Endodermal cell (in vitro differentiated cells): ENCODE measurements around the gene PLPP3. TPM values are rescaled to one million over a fixed set of nuclear protein-coding genes. Genes with fewer than 3 reads are reported as not detected.

Source experiments
- DNase-seq: peaks from one replicate; pipeline ENCODE4 v3.0.0-alpha.2; 2017
- H3K27ac ChIP-seq: 2 replicates; pipeline ENCODE4 v1.5.1; 2013; ENCODE audit warnings: mild to moderate bottlenecking, low read depth, low read length, moderate library complexity
- H3K27me3 ChIP-seq: 2 replicates; pipeline ENCODE4 v1.6.1; 2013; ENCODE audit warnings: mild to moderate bottlenecking, low read length, moderate library complexity; ENCODE audit not compliant: insufficient read depth, control insufficient read depth, poor library complexity, severe bottlenecking
- H3K36me3 ChIP-seq: 2 replicates; pipeline ENCODE4 v1.7.0; 2013; ENCODE audit warnings: mild to moderate bottlenecking, low read length, moderate library complexity; ENCODE audit not compliant: control insufficient read depth, insufficient read depth
- H3K4me1 ChIP-seq: one replicate; pipeline ENCODE4 v1.7.0; 2013; ENCODE audit warnings: low read length; ENCODE audit not compliant: control insufficient read depth, insufficient read depth
- H3K4me3 ChIP-seq: 2 replicates; pipeline ENCODE4 v1.5.1; 2013; ENCODE audit warnings: mild to moderate bottlenecking, low read length, moderate library complexity
- H3K9ac ChIP-seq: 2 replicates; pipeline ENCODE4 v1.6.1; 2013; ENCODE audit warnings: mild to moderate bottlenecking, low read length, moderate library complexity; ENCODE audit not compliant: poor library complexity, severe bottlenecking; ENCODE audit errors: extremely low read depth
- H3K9me3 ChIP-seq: 2 replicates; pipeline ENCODE4 v1.6.1; 2013; ENCODE audit warnings: mild to moderate bottlenecking, low read length, moderate library complexity; ENCODE audit not compliant: control insufficient read depth
- H3K27ac Mint-ChIP-seq: 2 replicates; pipeline ENCODE4 v1.8.0; 2020; ENCODE audit warnings: mixed read lengths
- H3K27me3 Mint-ChIP-seq: 2 replicates; pipeline ENCODE4 v1.8.0; 2021; ENCODE audit warnings: mild to moderate bottlenecking, mixed read lengths; ENCODE audit not compliant: insufficient read depth
- H3K36me3 Mint-ChIP-seq: 2 replicates; pipeline ENCODE4 v1.8.0; 2020; ENCODE audit warnings: low read depth, mixed read lengths
- H3K4me1 Mint-ChIP-seq: 2 replicates; pipeline ENCODE4 v1.8.0; 2020; ENCODE audit warnings: mixed read lengths
- H3K4me3 Mint-ChIP-seq: 2 replicates; pipeline ENCODE4 v1.8.0; 2020; ENCODE audit warnings: mild to moderate bottlenecking, moderate library complexity, mixed read lengths
- H3K9me3 Mint-ChIP-seq: 2 replicates; pipeline ENCODE4 v1.8.0; 2020; ENCODE audit warnings: mild to moderate bottlenecking, mixed read lengths
- CTCF ChIP-seq: fragments of 200-600 bp; sonication (generic); conservative IDR thresholded peaks from 2 replicates; pipeline ENCODE4 v1.5.0; 2021; ENCODE audit warnings: antibody characterized with exemption, mild to moderate bottlenecking
- WGBS, 2 experiments: methylation state at CpG; one replicate each; pipeline versions ENCODE4 v1.1.5 to v1.1.7; 2013; ENCODE audit warnings: missing lambda C conversion rate in 2 of 2, mixed read lengths in 1 of 2; ENCODE audit not compliant: insufficient coverage in 1 of 2, insufficient read length in 1 of 2; 5-methylcytosine and 5-hydroxymethylcytosine counted together
- total RNA-seq, 2 donors: library from RNA; stranded (reverse); fragmentation: NEBNext Ultra II Directional in 1 of 2; extraction: Animal tissue kit (Norgen Biotek cat#: 25700) in 1 of 2; gene quantifications; 2 replicates in 1 of 2; 3 replicates in 1 of 2; pipeline ENCODE4 v1.2.1, GENCODE V29; 2021

The PLPP3 gene
- total RNA-seq, 2 donors from 2014 or later, result 39.2 to 55.2 TPM

DNA sequence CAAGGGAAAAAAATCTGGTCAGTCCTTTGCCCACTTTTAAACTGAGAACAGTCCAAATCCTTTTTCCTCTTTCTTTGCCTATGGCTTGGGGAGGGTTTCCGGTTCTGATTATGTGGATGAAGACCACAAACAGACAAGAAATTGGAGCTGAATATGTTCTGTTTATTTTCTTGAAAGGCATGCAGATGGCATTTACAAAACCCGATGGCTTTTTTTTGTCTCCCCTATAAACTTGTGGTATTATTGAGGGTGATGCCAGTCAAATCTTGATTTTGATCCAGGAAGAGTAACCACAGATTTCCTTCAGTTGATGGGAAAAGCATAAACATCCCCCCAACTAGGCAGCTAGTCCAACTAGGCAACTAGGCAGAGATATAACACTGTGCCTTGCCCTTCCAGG lies 38.9 kb downstream of the PLPP3 start:
- H3K36me3 Mint-ChIP-seq, result peaks cover 55% of the 10 kb centered on the region
- Histone ChIP-seq H3K9ac (no peak overlapping the region), H3K9me3 (no peaks in the 10 kb centered on the region), H3K27ac (no peak overlapping the region), H3K27me3 (no peaks in the 10 kb centered on the region), H3K4me3 (no peak overlapping the region), H3K36me3 (no peaks in the 10 kb centered on the region), H3K4me1 (no peaks in the 10 kb centered on the region)
- H3K27ac Mint-ChIP-seq, result peak overlapping the region; percentile 67
- WGBS, 2 experiments, result 96 to 100% methylated on average over 1 to 2 of the region's 2 CpGs
- TF ChIP-seq CTCF, result no peak
- no peak for DNase-seq
- H3K4me3 Mint-ChIP-seq, result no peak overlapping the region
- H3K4me1 Mint-ChIP-seq, result peaks cover 57% of the 10 kb centered on the region
- H3K9me3 Mint-ChIP-seq, result no peaks in the 10 kb centered on the region
- no peaks in the 10 kb centered on the region for H3K27me3 Mint-ChIP-seq

DNA sequence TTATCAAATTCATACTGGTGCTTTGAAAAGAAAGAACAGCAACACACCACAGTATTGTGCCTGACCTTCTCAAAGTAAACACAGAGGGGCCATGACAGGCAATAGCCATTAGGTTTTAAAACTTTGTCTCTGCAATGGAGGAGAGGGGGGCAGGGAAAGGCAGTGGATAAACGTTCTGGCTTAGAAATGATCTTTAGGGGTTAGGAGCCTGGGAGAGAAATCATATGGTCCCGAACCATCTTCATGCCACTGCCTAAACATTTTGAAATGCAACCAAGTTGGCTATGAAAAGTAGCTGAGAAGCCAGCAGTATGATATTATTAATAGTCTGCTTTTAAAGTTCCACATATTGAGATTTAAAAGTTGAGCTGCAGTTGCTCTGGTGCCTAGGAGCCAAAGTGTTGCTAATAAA lies 39.8 kb downstream of the PLPP3 start:
- Mint-ChIP-seq H3K27me3 (no peaks in the 10 kb centered on the region), H3K9me3 (no peaks in the 10 kb centered on the region), H3K27ac (no peak overlapping the region), H3K4me1 (peaks cover 55% of the 10 kb centered on the region), H3K36me3 (peaks cover 61% of the 10 kb centered on the region), H3K4me3 (no peak overlapping the region)
- 58 to 70% methylated on average over 2 of the region's 2 CpGs for WGBS, 2 experiments
- H3K4me3 ChIP-seq, result no peak overlapping the region
- no peak overlapping the region for H3K27ac ChIP-seq
- TF ChIP-seq CTCF, result no peak
- DNase-seq, result no peak
- H3K27me3 ChIP-seq, result no peaks in the 10 kb centered on the region
- H3K36me3 ChIP-seq, result peaks cover 6% of the 10 kb centered on the region
- no peak overlapping the region for H3K9ac ChIP-seq
- H3K9me3 ChIP-seq, result no peaks in the 10 kb centered on the region
- H3K4me1 ChIP-seq, result no peaks in the 10 kb centered on the region

DNA sequence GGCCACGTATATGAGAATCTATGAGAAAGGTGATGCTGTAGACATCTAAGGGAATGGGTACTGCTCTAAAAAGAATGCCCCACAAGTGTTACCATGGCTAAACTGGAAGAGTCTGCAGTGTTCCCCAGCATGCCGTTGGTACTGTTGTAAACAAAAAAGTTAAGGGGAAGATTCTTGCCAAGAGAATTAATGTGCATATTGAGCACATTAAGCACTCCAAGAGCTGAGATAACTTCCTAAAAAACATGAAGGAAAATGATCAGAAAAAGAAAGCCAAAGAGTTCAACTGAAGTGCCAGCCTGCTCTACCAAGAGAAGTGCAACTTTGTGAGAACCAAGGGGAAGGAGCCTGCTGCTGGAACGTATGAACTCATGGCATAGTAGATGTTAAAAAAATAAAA lies 40.8 kb downstream of the PLPP3 start:
- TF ChIP-seq CTCF, result no peak
- Histone ChIP-seq H3K4me1 (no peaks in the 10 kb centered on the region), H3K36me3 (peaks cover 10% of the 10 kb centered on the region), H3K27ac (no peak overlapping the region), H3K9ac (no peak overlapping the region), H3K4me3 (no peak overlapping the region), H3K27me3 (no peaks in the 10 kb centered on the region), H3K9me3 (no peaks in the 10 kb centered on the region)
- WGBS, 2 experiments, result 91 to 100% methylated on average over 2 to 3 of the region's 3 CpGs
- H3K4me1 Mint-ChIP-seq, result peaks cover 59% of the 10 kb centered on the region
- H3K27ac Mint-ChIP-seq, result no peak overlapping the region
- H3K36me3 Mint-ChIP-seq, result peaks cover 68% of the 10 kb centered on the region
- H3K4me3 Mint-ChIP-seq, result no peak overlapping the region
- no peaks in the 10 kb centered on the region for H3K27me3 Mint-ChIP-seq
- DNase-seq, result no peak
- no peaks in the 10 kb centered on the region for H3K9me3 Mint-ChIP-seq
